ENCODE results near the gene EFCAB12.

- no peak for TF ChIP-seq YY1 (IDR thresholded peaks at IDR 0.05; ENCODE audit: low read depth)
- no peak for TF ChIP-seq TAF1 (IDR thresholded peaks at IDR 0.05; ENCODE audit: low read depth)
- TF ChIP-seq REST (IDR thresholded peaks at IDR 0.05; ENCODE audit: low read depth): no peak
- no peak for TF ChIP-seq USF1 (IDR thresholded peaks at IDR 0.05)
- no peak for TF ChIP-seq RAD21 (IDR thresholded peaks at IDR 0.05; ENCODE audit: low read depth)
- no peak for TF ChIP-seq MAX (IDR thresholded peaks at IDR 0.05)
- no peak for TF ChIP-seq EP300 (IDR thresholded peaks at IDR 0.05; ENCODE audit: borderline replicate concordance)
- no peak for TF ChIP-seq NFIC (IDR thresholded peaks at IDR 0.05)
- TF ChIP-seq ZBTB7A (IDR thresholded peaks at IDR 0.05; ENCODE audit: low read depth): no peak
- TF ChIP-seq CREB1 (IDR thresholded peaks at IDR 0.05; ENCODE audit: low read depth): no peak
- TF ChIP-seq CEBPB (IDR thresholded peaks at IDR 0.05): 0 out of 2 replicates have a peak, but pooled peaks have one; percentile 6
- no peak for TF ChIP-seq EGR1 (IDR thresholded peaks at IDR 0.05)
Observed at GRCh38 chr3:129379582-129380358, 48.7 kb downstream of the EFCAB12 start.
